Cardiac septum (tissue), 1 donor: ENCODE results near the gene WDSUB1. TPM values are rescaled to one million over a fixed set of nuclear protein-coding genes. Genes with fewer than 3 reads are reported as not detected.

Source experiments
- DNase-seq: peaks from one replicate; pipeline ENCODE4 v3.0.0-alpha.2; 2020; ENCODE audit warnings: low spot score
- intact Hi-C: fragments of 100-400 bp; cut with DNase I; formaldehyde crosslinking; loops from one replicate; pipeline ENCODE4 v1.14.0; 2022
- microRNA-seq: library from miRNA; unstranded; fragments of <30 nt; microRNA quantifications from one replicate; pipeline ENCODE4 v1.2.0, GENCODE V29; 2020
- total RNA-seq: library from RNA; stranded (reverse); fragmentation: NEBNext Ultra II Directional; extraction: Animal tissue kit (Norgen Biotek cat#: 25700); gene quantifications from one replicate; pipeline ENCODE4 v1.2.1, GENCODE V29; 2021
- donor health status: DM: no; HTN: no; CAD: no.

Gene WDSUB1
- total RNA-seq, 1 donor from 2014 or later = 8.6 TPM

GRCh38 chr2:159202568-159203071 is 83.9 kb downstream of the WDSUB1 start:
- DNase-seq = peak; percentile 80
- intact Hi-C loops = no loop called here

- no peak for DNase-seq
- intact Hi-C loops = no loop called here
Measured at GRCh38 chr2:159201360-159202063, 85.0 kb downstream of the WDSUB1 start.

GRCh38 chr2:159200498-159200897 is 86.0 kb downstream of the WDSUB1 start:
- intact Hi-C loops = no loop called here
- DNase-seq = no peak

GRCh38 chr2:159199761-159200465 is 86.6 kb downstream of the WDSUB1 start:
- intact Hi-C loops = no loop called here
- no peak for DNase-seq

GRCh38 chr2:159199236-159199635 is 87.3 kb downstream of the WDSUB1 start:
- intact Hi-C loops = no loop called here
- DNase-seq = no peak

GRCh38 chr2:159196393-159196925 is 90.0 kb downstream of the WDSUB1 start:
- intact Hi-C loops = no loop called here

GRCh38 chr2:159195697-159196096 is 90.8 kb downstream of the WDSUB1 start:
- no peak for DNase-seq
- intact Hi-C loops = no loop called here

More at GRCh38 chr2:159196393-159196925, 90.0 kb downstream of the WDSUB1 start:
- DNase-seq = no peak

- no peak for DNase-seq
- intact Hi-C loops = no loop called here
Measured at GRCh38 chr2:159194241-159194640, 92.3 kb downstream of the WDSUB1 start.

- intact Hi-C loops = no loop called here
- DNase-seq = no peak
Measured at GRCh38 chr2:159193791-159194190, 92.7 kb downstream of the WDSUB1 start.

- no peak for DNase-seq
- intact Hi-C loops = no loop called here
Measured at GRCh38 chr2:159192371-159192918, 94.1 kb downstream of the WDSUB1 start.

GRCh38 chr2:159188449-159188848 is 98.1 kb downstream of the WDSUB1 start:
- DNase-seq = no peak

GRCh38 chr2:159187106-159187505 is 99.4 kb downstream of the WDSUB1 start:
- DNase-seq = no peak
- intact Hi-C loops = no loop called here

More at GRCh38 chr2:159188449-159188848, 98.1 kb downstream of the WDSUB1 start:
- intact Hi-C loops = loop anchor here (2.0 kb wide), 1 partner anchor 36 kb away; no protein-coding TSS in a partner anchor

GRCh38 chr2:159186462-159186861 is 100.0 kb downstream of the WDSUB1 start:
- intact Hi-C loops = no loop called here
- no peak for DNase-seq

Small RNA genes lying within 50 kb of the gene (microRNA-seq; reads per million reads assigned to microRNA genes)
- not detected for gene MIR6888
